ENCODE data around the gene SLC35G4. TPM values are rescaled to one million over a fixed set of nuclear protein-coding genes. Genes with fewer than 3 reads are reported as not detected.
"Not testable (repeated sequence)": the region's sequence is repeated elsewhere in the genome, so short reads cannot be mapped to it uniquely, and the experiment has no call there.

The SLC35G4 gene
- not detected for total RNA-seq
- long read RNA-seq, result 0 reads

GRCh38 chr18:11609488-11609887 is at the start of gene SLC35G4:
Gene SLC35G4, plus strand, starts transcription at chr18:11609596. Its CDS starts 0 bp downstream, at chr18:11609596.
- intact Hi-C loops (cut with DNase I); ATAC-seq; DNase-seq (ENCODE audit: missing footprints): not testable (repeated sequence)

GRCh38 chr18:11561293-11561692 is 48.1 kb upstream of the SLC35G4 start:
- intact Hi-C loops (cut with DNase I), result no loop called here
- no peak for ATAC-seq
- no peak for DNase-seq (ENCODE audit: missing footprints)

- no peak for ATAC-seq
- intact Hi-C loops (cut with DNase I), result no loop called here
- no peak for DNase-seq (ENCODE audit: missing footprints)
These were observed 43.7 kb upstream of the SLC35G4 start for GRCh38 chr18:11565716-11566115.

- DNase-seq (ENCODE audit: missing footprints) (no peak), ATAC-seq (no peak)
- intact Hi-C loops (cut with DNase I), result no loop called here
These were observed 43.0 kb upstream of the SLC35G4 start for GRCh38 chr18:11566236-11566965.

GRCh38 chr18:11567396-11567795 is 42.0 kb upstream of the SLC35G4 start:
- DNase-seq (ENCODE audit: missing footprints) (no peak), ATAC-seq (no peak)
- intact Hi-C loops (cut with DNase I), result no loop called here

- intact Hi-C loops (cut with DNase I), result no loop called here
- DNase-seq (ENCODE audit: missing footprints) (no peak), ATAC-seq (no peak)
These were observed 39.3 kb upstream of the SLC35G4 start for GRCh38 chr18:11570073-11570588.

- ATAC-seq (no peak), DNase-seq (ENCODE audit: missing footprints) (no peak)
- intact Hi-C loops (cut with DNase I), result no loop called here
These were observed 38.5 kb upstream of the SLC35G4 start for GRCh38 chr18:11570769-11571412.

- intact Hi-C loops (cut with DNase I), result no loop called here
- DNase-seq (ENCODE audit: missing footprints), result no peak
- no peak for ATAC-seq
These were observed 37.2 kb upstream of the SLC35G4 start for GRCh38 chr18:11572201-11572600.

- intact Hi-C loops (cut with DNase I), result no loop called here
- no peak for ATAC-seq
- DNase-seq (ENCODE audit: missing footprints), result no peak
These were observed 34.9 kb upstream of the SLC35G4 start for GRCh38 chr18:11574545-11574944.

- intact Hi-C loops (cut with DNase I), result no loop called here
- DNase-seq (ENCODE audit: missing footprints) (no peak), ATAC-seq (no peak)
These were observed 31.9 kb upstream of the SLC35G4 start for GRCh38 chr18:11577271-11578112.

GRCh38 chr18:11578799-11579198 is 30.6 kb upstream of the SLC35G4 start:
- intact Hi-C loops (cut with DNase I), result no loop called here
- DNase-seq (ENCODE audit: missing footprints) (no peak), ATAC-seq (no peak)

- intact Hi-C loops (cut with DNase I), result no loop called here
- ATAC-seq (no peak), DNase-seq (ENCODE audit: missing footprints) (no peak)
These were observed 29.5 kb upstream of the SLC35G4 start for GRCh38 chr18:11579916-11580315.

- no peak for ATAC-seq
- no peak for DNase-seq (ENCODE audit: missing footprints)
- intact Hi-C loops (cut with DNase I), result no loop called here
These were observed 28.1 kb upstream of the SLC35G4 start for GRCh38 chr18:11581286-11581685.

GRCh38 chr18:11585596-11585995 is 23.8 kb upstream of the SLC35G4 start:
- no peak for DNase-seq (ENCODE audit: missing footprints)
- no peak for ATAC-seq
- intact Hi-C loops (cut with DNase I), result no loop called here

GRCh38 chr18:11586896-11587295 is 22.5 kb upstream of the SLC35G4 start:
- intact Hi-C loops (cut with DNase I), result no loop called here
- ATAC-seq (no peak), DNase-seq (ENCODE audit: missing footprints) (no peak)

- intact Hi-C loops (cut with DNase I), result no loop called here
- DNase-seq (ENCODE audit: missing footprints), result no peak
- ATAC-seq, result no peak
These were observed 22.0 kb upstream of the SLC35G4 start for GRCh38 chr18:11587432-11587831.

GRCh38 chr18:11587846-11588245 is 21.6 kb upstream of the SLC35G4 start:
- intact Hi-C loops (cut with DNase I), result no loop called here
- no peak for ATAC-seq
- no peak for DNase-seq (ENCODE audit: missing footprints)

GRCh38 chr18:11591957-11592356 is 17.4 kb upstream of the SLC35G4 start:
- ATAC-seq, result no peak
- intact Hi-C loops (cut with DNase I), result no loop called here

GRCh38 chr18:11600321-11600720 is 9.1 kb upstream of the SLC35G4 start:
- DNase-seq (ENCODE audit: missing footprints) (no peak), ATAC-seq (no peak)
- intact Hi-C loops (cut with DNase I), result no loop called here

More at GRCh38 chr18:11591957-11592356, 17.4 kb upstream of the SLC35G4 start:
- no peak for DNase-seq (ENCODE audit: missing footprints)
